ENCODE data around the gene BAZ2B. TPM values are rescaled to one million over a fixed set of nuclear protein-coding genes. Genes with fewer than 3 reads are reported as not detected.

The BAZ2B gene
- total RNA-seq, 2 experiments from 2014 or later, result 3.7 to 11.8 TPM

GRCh38 chr2:159270744-159271379 lies 345.5 kb downstream of the BAZ2B start:
- Histone ChIP-seq H3K4me2 (ENCODE audit: low read length) (no peak overlapping the region), H3K36me3 (ENCODE audit: insufficient read depth, low read length) (no peaks in the 10 kb centered on the region), H4K20me1 (ENCODE audit: insufficient read depth, low read length) (no peaks in the 10 kb centered on the region), H3K4me1 (ENCODE audit: insufficient read depth, low read length, poor library complexity, severe bottlenecking) (no peaks in the 10 kb centered on the region), H2AFZ (ENCODE audit: low read length) (no peak overlapping the region), H3K4me3 (ENCODE audit: low read depth, low read length, poor library complexity, severe bottlenecking) (no peak overlapping the region), H3K9me3 (ENCODE audit: low read length) (no peaks in the 10 kb centered on the region), H3K27ac (ENCODE audit: low read depth, low read length, poor library complexity, severe bottlenecking) (no peak overlapping the region), H3K9me2 (ENCODE audit: insufficient read depth, low read length) (0 out of 2 replicates have a peak, but pooled peaks cover 3% of the 10 kb centered on the region), H3K79me2 (ENCODE audit: insufficient read depth, low read depth, low read length) (no peaks in the 10 kb centered on the region)
- TF ChIP-seq CTCF (conservative IDR thresholded peaks at IDR 0.05; ENCODE audit: low read length) (no peak), EZH2phosphoT487 (IDR thresholded peaks at IDR 0.05; ENCODE audit: borderline replicate concordance, low read depth, low read length) (no peak)
- CTCF ChIA-PET (ENCODE audit: unreplicated experiment), result no interaction called here
- BruUV-seq (replicated peaks), result no TSS peak
- no peak for DNase-seq (ENCODE audit: low spot score)
- intact Hi-C loops (cut with micrococcal nuclease; ENCODE audit: unreplicated experiment), result no loop called here
- POLR2A ChIA-PET, result no interaction called here

Small RNA genes lying within 50 kb of the gene (small RNA-seq; reads per million reads assigned to genes)
- gene RF00019, result not detected

Other genes starting within 250 kb of the BAZ2B start
- gene MARCHF7, start 96.0 kb upstream of the BAZ2B start, total RNA-seq (2014; rRNA removed; shearing (Covaris generic)), result 48.8 and 56.2 TPM in 2 replicates
- gene MARCHF7, start 96.0 kb upstream of the BAZ2B start, total RNA-seq (2022), result 69.4 and 69.6 TPM in 2 replicates
- gene CD302, start 181.7 kb upstream of the BAZ2B start, total RNA-seq (2014; rRNA removed; shearing (Covaris generic)), result not detected in 2 replicates
- not detected in 2 replicates for gene CD302, start 181.7 kb upstream of the BAZ2B start, total RNA-seq (2022)